Common myeloid progenitor, CD34-positive (primary cell): ENCODE measurements around the gene KLHL10.
"Not testable (repeated sequence)": the region's sequence is repeated elsewhere in the genome, so short reads cannot be mapped to it uniquely, and the experiment has no call there.

Experiments
- CTCF ChIA-PET: fragments of 350-600 bp; sonication (Branson Sonifier 250); formaldehyde crosslinking; loops from one replicate; lab custom pipeline; 2021; ENCODE audit warnings: antibody characterized with exemption; lab: Charles Lee
- POLR2A ChIA-PET: fragments of 350-600 bp; sonication (Branson Sonifier 250); formaldehyde crosslinking; loops from one replicate; lab custom pipeline; 2021; ENCODE audit warnings: antibody characterized with exemption; lab: Charles Lee
- DNase-seq, 3 donors: peaks; one replicate each; pipeline versions ENCODE4 v3.0.0 to v3.0.0-alpha.2; 2013
- H3K27ac ChIP-seq, 2 experiments: 1 replicate in 1 of 2; 2 replicates in 1 of 2; pipeline ENCODE4 v1.7.0; 2013; ENCODE audit warnings: inconsistent platforms in 2 of 2, low read length in 2 of 2, mild to moderate bottlenecking in 2 of 2, low read depth in 1 of 2, moderate library complexity in 1 of 2; ENCODE audit not compliant: severe bottlenecking in 2 of 2, insufficient read depth in 1 of 2, poor library complexity in 1 of 2
- H3K27me3 ChIP-seq, 5 experiments: replicated peaks in 2 of 5; 1 replicate in 3 of 5; 2 replicates in 2 of 5; pipeline versions ENCODE4 v1.6.1 to v1.7.0; 2013; ENCODE audit warnings: low read length in 4 of 5, mild to moderate bottlenecking in 2 of 5, moderate library complexity in 2 of 5, inconsistent platforms in 1 of 5; ENCODE audit not compliant: insufficient read depth in 5 of 5, control insufficient read depth in 4 of 5
- H3K36me3 ChIP-seq, 4 experiments: 1 replicate in 2 of 4; 2 replicates in 2 of 4; pipeline versions ENCODE4 v1.6.1 to v1.7.0; 2013; ENCODE audit warnings: low read length in 3 of 4, control low read depth in 1 of 4, mild to moderate bottlenecking in 1 of 4; ENCODE audit not compliant: control insufficient read depth in 4 of 4, insufficient read depth in 4 of 4
- H3K4me1 ChIP-seq, 4 experiments: 1 replicate in 3 of 4; 2 replicates in 1 of 4; pipeline versions ENCODE4 v1.6.1 to v1.7.1; 2013; ENCODE audit warnings: low read length in 3 of 4, mild to moderate bottlenecking in 3 of 4, control low read depth in 1 of 4, inconsistent platforms in 1 of 4, moderate library complexity in 1 of 4; ENCODE audit not compliant: control insufficient read depth in 4 of 4, insufficient read depth in 4 of 4; ENCODE audit errors: control extremely low read depth in 1 of 4
- H3K4me3 ChIP-seq, 7 experiments: 1 replicate in 4 of 7; 2 replicates in 3 of 7; pipeline versions ENCODE4 v1.5.1 to v1.7.0; 2013; ENCODE audit warnings: mild to moderate bottlenecking in 7 of 7, low read length in 6 of 7, moderate library complexity in 6 of 7, inconsistent platforms in 2 of 7, low read depth in 2 of 7, control low read depth in 1 of 7; ENCODE audit not compliant: insufficient read depth in 4 of 7, control insufficient read depth in 1 of 7; ENCODE audit errors: extremely low read depth in 1 of 7
- H3K9me3 ChIP-seq, 5 experiments: 1 replicate in 4 of 5; 2 replicates in 1 of 5; pipeline versions ENCODE4 v1.6.1 to v1.7.1; 2013; ENCODE audit warnings: low read length in 4 of 5, mild to moderate bottlenecking in 2 of 5, inconsistent platforms in 1 of 5, low read depth in 1 of 5, moderate library complexity in 1 of 5; ENCODE audit not compliant: control insufficient read depth in 4 of 5, insufficient read depth in 2 of 5; ENCODE audit errors: control extremely low read depth in 1 of 5
- WGBS: methylation state at CpG from one replicate; pipeline ENCODE4 v1.1.5; 2013; ENCODE audit not compliant: insufficient coverage; 5-methylcytosine and 5-hydroxymethylcytosine counted together

Gene KLHL10

DNA sequence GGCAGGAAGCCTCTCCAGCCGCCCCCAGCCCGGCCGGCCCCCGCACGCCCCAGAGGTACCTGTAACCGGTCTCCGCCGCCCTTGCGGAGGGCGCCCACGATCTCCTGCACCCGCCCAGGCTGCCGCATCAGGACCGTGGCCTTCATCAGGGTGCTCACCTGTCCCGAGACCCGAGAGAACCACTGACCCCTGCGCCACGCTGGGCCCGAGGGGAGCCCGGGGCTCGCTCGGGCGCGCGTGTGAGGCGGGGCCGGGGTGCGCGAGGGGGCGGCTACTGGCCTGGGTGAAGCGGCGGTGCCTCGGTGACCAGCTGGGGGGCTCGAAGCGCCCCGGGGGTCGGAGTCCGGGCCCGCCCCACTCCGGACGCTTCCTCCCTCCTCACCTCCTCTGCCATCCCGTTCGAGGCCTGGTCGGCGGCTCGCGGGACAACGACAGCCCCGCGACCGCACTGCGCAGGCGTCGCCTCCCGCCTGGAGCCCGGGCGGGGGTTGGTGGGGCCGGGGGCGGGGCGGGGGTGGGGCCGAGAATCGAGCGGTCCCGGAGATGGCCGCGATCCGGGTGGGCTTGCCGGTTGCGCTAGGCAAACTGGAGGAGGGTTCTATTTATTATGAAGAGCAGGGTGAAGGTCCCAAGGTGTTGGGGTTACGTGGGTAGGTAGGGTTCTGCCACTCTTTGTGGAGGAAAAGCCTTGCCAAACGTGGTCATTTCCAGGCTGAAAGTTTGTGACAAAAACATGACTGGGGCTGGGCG, 1.6 kb upstream of the KLHL10 start, which contains the start of gene NT5C3B:
Gene NT5C3B (minus strand): TSS at position 433 of the 750 bp plus-strand sequence. CDS start 39 bp downstream, at position 394.
- DNase-seq: peak; percentile 26 to 54 (median 49)
- ChIA-PET POLR2A (no interaction called here), CTCF (no interaction called here)

DNA sequence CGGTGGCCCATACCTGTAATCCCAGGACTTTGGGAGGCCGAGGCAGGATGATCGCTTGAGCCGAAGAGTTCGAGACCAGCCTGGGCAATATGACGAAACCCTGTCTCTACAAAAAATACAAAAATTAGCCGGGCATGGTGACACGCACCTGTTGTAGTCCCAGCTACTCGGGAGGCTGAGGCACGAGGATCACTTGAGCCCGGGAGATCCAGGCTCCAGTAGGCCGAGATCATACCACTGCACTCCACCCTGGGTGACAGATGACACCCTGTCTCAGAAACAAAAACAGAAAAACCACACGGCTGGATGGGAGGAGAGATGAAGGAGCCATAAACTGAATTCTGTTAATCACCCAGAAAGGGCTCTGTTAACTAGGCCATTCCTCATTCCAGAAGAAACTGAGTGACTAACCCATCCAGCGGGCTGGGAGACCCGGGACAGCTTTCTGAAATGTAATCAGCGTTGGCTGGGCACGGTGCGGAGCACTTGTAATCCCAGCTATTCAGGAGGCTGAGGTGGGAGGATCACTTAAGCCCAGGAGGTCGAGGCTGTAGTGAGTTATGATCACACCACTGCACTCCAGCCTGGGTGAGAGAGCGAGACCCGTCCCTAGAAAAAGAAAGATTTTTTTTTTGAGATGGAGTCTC, 952 bp upstream of the KLHL10 start:
- Histone ChIP-seq H3K9me3 (no peaks in the 10 kb centered on the region), H3K36me3 (peaks cover under 1 to 5% (median 3%) of the 10 kb centered on the region in 4 experiments), H3K4me1 (peaks cover 0 to 15% (median 10%) of the 10 kb centered on the region in 4 experiments), H3K27me3 (no peaks in the 10 kb centered on the region), H3K4me3 (peak overlapping the region; percentile 42 to 85 (median 74)), H3K27ac (no peak overlapping the region)
- DNase-seq: no peak
- 51% methylated on average over 17 of the region's 21 CpGs for WGBS
- CTCF ChIA-PET: no interaction called here
- POLR2A ChIA-PET: no interaction called here

More for the DNA sequence above, 1.6 kb upstream of the KLHL10 start, which contains the start of gene NT5C3B:
- Histone ChIP-seq H3K4me3 (peak within 1 kb of the TSS; percentile 71 to 85 (median 79)), H3K4me1 (peaks cover 0 to 15% (median 10%) of the 10 kb centered on the region in 4 experiments), H3K27me3 (no peaks in the 10 kb centered on the region), H3K27ac (no peak within 1 kb of the TSS), H3K36me3 (peaks cover 2 to 11% (median 8%) of the 10 kb centered on the region in 4 experiments), H3K9me3 (no peaks in the 10 kb centered on the region)
- under 1% methylated on average over 34 of the region's 72 CpGs for WGBS

DNA sequence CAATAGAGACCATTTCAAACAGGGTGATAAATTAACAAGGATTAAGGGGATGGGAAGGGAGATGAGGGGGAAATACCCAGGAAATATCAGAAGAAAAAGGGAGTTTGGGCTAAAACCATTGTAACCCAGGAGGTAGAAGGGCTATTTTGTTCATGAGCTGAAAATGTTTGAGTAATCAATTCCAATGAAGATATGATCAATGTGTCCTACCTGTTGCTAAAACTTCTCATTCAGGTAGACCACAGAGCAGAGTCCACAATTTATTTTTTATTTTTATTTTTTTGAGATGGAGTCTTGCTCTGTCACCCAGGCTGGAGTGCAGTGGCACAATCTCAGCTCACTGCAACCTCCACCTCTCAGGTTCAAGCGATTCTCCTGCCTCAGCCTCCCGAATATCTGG, 1.8 kb downstream of the KLHL10 start:
- DNase-seq, H3K27ac ChIP-seq, H3K9me3 ChIP-seq, H3K4me3 ChIP-seq, POLR2A ChIA-PET, H3K36me3 ChIP-seq, H3K27me3 ChIP-seq: not testable (repeated sequence)
- CTCF ChIA-PET: interaction anchor here (1.3 to 1.5 kb wide), 2 partner anchors 10 to 40 kb away, joined by 3 read pairs; no protein-coding TSS in a partner anchor
- H3K4me1 ChIP-seq: peaks cover 0 to 15% (median 10%) of the 10 kb centered on the region in 4 experiments
- no CpG with 5 or more reads among the region's 2 CpGs for WGBS

DNA sequence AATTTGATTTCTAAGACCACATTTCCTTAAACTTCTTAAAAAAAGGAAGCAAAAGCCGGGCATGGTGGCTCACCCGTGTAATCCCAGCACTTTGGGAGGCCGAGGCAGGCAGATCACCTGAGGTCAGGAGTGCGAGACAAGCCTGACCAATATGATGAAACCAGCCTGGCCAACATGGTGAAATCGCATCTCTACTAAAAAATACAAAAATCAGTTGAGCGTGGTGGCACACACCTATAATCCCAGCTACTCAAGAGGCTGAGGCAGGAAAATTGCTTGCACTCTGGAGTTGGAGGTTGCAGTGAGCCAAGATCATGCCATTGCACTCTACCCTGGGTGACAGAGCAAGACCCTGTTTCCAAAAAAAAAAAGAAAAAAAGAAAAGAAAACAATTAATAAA, 3.2 kb downstream of the KLHL10 start:
- DNase-seq, H3K36me3 ChIP-seq, POLR2A ChIA-PET, H3K9me3 ChIP-seq, H3K27me3 ChIP-seq, H3K4me1 ChIP-seq, H3K4me3 ChIP-seq, H3K27ac ChIP-seq: not testable (repeated sequence)
- WGBS: 88% methylated on average over 6 of the region's 6 CpGs
- CTCF ChIA-PET: interaction anchor here (1.5 kb wide), 1 partner anchor 38 kb away, joined by 3 read pairs; no protein-coding TSS in a partner anchor

DNA sequence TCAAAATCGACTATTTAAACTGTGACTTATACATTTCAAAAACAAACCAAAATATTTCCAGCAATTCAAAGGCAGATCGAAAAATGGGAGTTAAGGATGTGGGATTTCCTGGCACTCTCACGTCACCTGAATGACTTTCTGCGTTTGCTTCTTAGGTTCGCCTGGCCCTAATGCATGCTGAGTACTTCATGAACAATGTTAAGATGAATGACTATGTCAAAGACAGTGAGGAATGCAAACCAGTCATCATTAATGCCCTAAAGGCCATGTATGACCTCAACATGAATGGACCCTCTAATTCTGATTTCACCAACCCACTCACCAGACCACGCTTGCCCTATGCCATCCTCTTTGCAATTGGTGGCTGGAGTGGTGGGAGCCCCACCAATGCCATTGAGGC, 7.3 kb downstream of the KLHL10 start:
- Histone ChIP-seq H3K27ac (no peak overlapping the region), H3K27me3 (no peaks in the 10 kb centered on the region), H3K4me1 (no peaks in the 10 kb centered on the region), H3K36me3 (peaks cover 0 to 4% (median 2%) of the 10 kb centered on the region in 4 experiments), H3K4me3 (no peak overlapping the region), H3K9me3 (no peaks in the 10 kb centered on the region)
- ChIA-PET CTCF (interaction anchor here (1.7 kb wide), 1 partner anchor 8 kb away, joined by 3 read pairs; no protein-coding TSS in a partner anchor), POLR2A (no interaction called here)
- DNase-seq: no peak
- 98% methylated on average over 5 of the region's 6 CpGs for WGBS

DNA sequence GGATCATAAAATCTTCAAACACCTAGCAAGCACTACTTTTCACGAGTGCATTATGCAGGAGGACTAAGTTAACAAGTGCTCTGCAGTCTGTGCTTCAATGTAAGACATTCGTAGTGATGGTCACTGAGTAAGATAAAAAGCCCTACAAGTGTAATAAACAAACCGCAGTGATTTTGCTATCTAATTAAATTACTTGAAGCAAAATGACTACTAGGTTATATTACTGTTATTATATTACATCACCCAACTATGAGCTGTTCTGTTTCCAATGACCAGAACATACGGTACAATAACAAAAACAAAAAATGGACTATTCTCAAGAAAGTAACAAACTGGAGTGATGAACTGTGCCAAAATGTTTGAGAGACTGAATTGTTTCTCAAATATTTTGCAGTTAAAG, 11.2 kb downstream of the KLHL10 start:
- H3K36me3 ChIP-seq: peaks cover 8 to 12% (median 10%) of the 10 kb centered on the region in 4 experiments
- no peaks in the 10 kb centered on the region for H3K4me1 ChIP-seq
- no peaks in the 10 kb centered on the region for H3K9me3 ChIP-seq
- no peak overlapping the region for H3K27ac ChIP-seq
- ChIA-PET CTCF (interaction anchor here (1.7 kb wide), 2 partner anchors 11 to 40 kb away, joined by 3 read pairs; no protein-coding TSS in a partner anchor), POLR2A (no interaction called here)
- DNase-seq: no peak
- no peak overlapping the region for H3K4me3 ChIP-seq
- WGBS: 100% methylated on average over 1 of the region's 4 CpGs
- no peaks in the 10 kb centered on the region for H3K27me3 ChIP-seq
